OCI-LY1 (cell line): ENCODE data around the gene FAM180A.

Experiments
- H2AFZ ChIP-seq: fragments of 200-600 bp; sonication (generic), shearing (Covaris generic); 2 replicates; pipeline ENCODE4 v1.6.0; 2014; ENCODE audit warnings: antibody characterized with exemption, mild to moderate bottlenecking, low read length
- H3F3A ChIP-seq: fragments of 200-600 bp; sonication (generic), shearing (Covaris generic); 2 replicates; pipeline ENCODE4 v1.6.0; 2014; ENCODE audit warnings: mild to moderate bottlenecking, antibody characterized with exemption, low read length, moderate library complexity; ENCODE audit not compliant: insufficient read depth
- H3K27ac ChIP-seq: fragments of 200-600 bp; sonication (generic); 2 replicates; pipeline ENCODE4 v1.5.1; 2014; ENCODE audit warnings: low read length, mixed run types, mild to moderate bottlenecking, low read depth; ENCODE audit not compliant: poor library complexity, severe bottlenecking
- H3K27me3 ChIP-seq: fragments of 200-600 bp; sonication (generic); 2 replicates; pipeline ENCODE4 v1.6.0; 2014; ENCODE audit warnings: antibody characterized with exemption, mild to moderate bottlenecking, low read length, moderate library complexity; ENCODE audit not compliant: insufficient read depth
- H3K36me3 ChIP-seq: fragments of 200-600 bp; sonication (generic); 2 replicates; pipeline ENCODE4 v1.6.1; 2014; ENCODE audit warnings: mild to moderate bottlenecking, antibody characterized with exemption, low read length, moderate library complexity, mixed read lengths; ENCODE audit not compliant: insufficient read depth
- H3K4me1 ChIP-seq: fragments of 200-600 bp; sonication (generic); 2 replicates; pipeline ENCODE4 v1.5.1; 2014; ENCODE audit warnings: mild to moderate bottlenecking, low read length, moderate library complexity; ENCODE audit not compliant: insufficient read depth, severe bottlenecking
- H3K4me2 ChIP-seq: fragments of 200-600 bp; sonication (generic), shearing (Covaris generic); 2 replicates; pipeline ENCODE4 v1.6.1; 2014; ENCODE audit warnings: low read length
- H3K4me3 ChIP-seq: fragments of 200-600 bp; sonication (generic); 2 replicates; pipeline ENCODE4 v1.5.1; 2014; ENCODE audit warnings: low read length, low read depth, mild to moderate bottlenecking, mixed read lengths; ENCODE audit not compliant: poor library complexity, severe bottlenecking
- H3K79me2 ChIP-seq: fragments of 200-600 bp; shearing (Covaris generic); 2 replicates; pipeline ENCODE4 v1.6.1; 2016; ENCODE audit warnings: mixed run types, low read length, mixed read lengths; ENCODE audit not compliant: insufficient read depth
- H3K9ac ChIP-seq: fragments of 200-600 bp; sonication (generic), shearing (Covaris generic); 2 replicates; pipeline ENCODE4 v1.6.1; 2014; ENCODE audit warnings: mild to moderate bottlenecking, low read length, mixed read lengths
- H3K9me2 ChIP-seq: fragments of 200-600 bp; sonication (generic), shearing (Covaris generic); 2 replicates; pipeline ENCODE4 v1.6.1; 2014; ENCODE audit warnings: low read depth, mild to moderate bottlenecking, low read length, mixed read lengths
- H3K9me3 ChIP-seq: fragments of 200-600 bp; shearing (Covaris generic); 2 replicates; pipeline ENCODE4 v1.6.1; 2014; ENCODE audit warnings: low read length, mixed read lengths
- H4K20me1 ChIP-seq: fragments of 200-600 bp; sonication (generic), shearing (Covaris generic); 2 replicates; pipeline ENCODE4 v1.6.0; 2016; ENCODE audit warnings: mild to moderate bottlenecking, low read length; ENCODE audit not compliant: insufficient read depth
- CTCF ChIP-seq: fragments of 200-600 bp; sonication (generic), shearing (Covaris generic); IDR thresholded peaks from 2 replicates; pipeline ENCODE4 v1.5.1; 2017; ENCODE audit warnings: mild to moderate bottlenecking, antibody characterized with exemption, low read length, moderate library complexity, mixed read lengths
- EZH2 ChIP-seq: fragments of 200-600 bp; sonication (generic), shearing (Covaris generic); IDR thresholded peaks from 2 replicates; pipeline ENCODE4 v1.8.0; 2017; ENCODE audit warnings: borderline replicate concordance, mixed run types, mild to moderate bottlenecking, antibody characterized with exemption, low read length, moderate library complexity, mixed read lengths

The FAM180A gene

GRCh38 chr7:135768467-135768866 is 19.9 kb upstream of the FAM180A start:
- Histone ChIP-seq H3K4me1 (no peaks in the 10 kb centered on the region), H2AFZ (no peak overlapping the region), H3K27ac (no peak overlapping the region), H4K20me1 (no peaks in the 10 kb centered on the region), H3K9me2 (no peaks in the 10 kb centered on the region), H3F3A (no peaks in the 10 kb centered on the region), H3K9me3 (no peaks in the 10 kb centered on the region), H3K27me3 (no peaks in the 10 kb centered on the region), H3K9ac (no peak overlapping the region), H3K36me3 (no peaks in the 10 kb centered on the region), H3K79me2 (no peaks in the 10 kb centered on the region), H3K4me2 (no peak overlapping the region), H3K4me3 (no peak overlapping the region)
- TF ChIP-seq EZH2 (no peak), CTCF (no peak)

GRCh38 chr7:135768064-135768463 is 19.5 kb upstream of the FAM180A start:
- no peak overlapping the region for H3K27ac ChIP-seq
- no peaks in the 10 kb centered on the region for H4K20me1 ChIP-seq
- H3K9me3 ChIP-seq = no peaks in the 10 kb centered on the region
- H3K4me1 ChIP-seq = no peaks in the 10 kb centered on the region
- no peaks in the 10 kb centered on the region for H3K9me2 ChIP-seq
- H2AFZ ChIP-seq = no peak overlapping the region
- no peak overlapping the region for H3K4me3 ChIP-seq
- H3K36me3 ChIP-seq = no peaks in the 10 kb centered on the region
- TF ChIP-seq EZH2 = no peak
- no peak for TF ChIP-seq CTCF
- H3K79me2 ChIP-seq = no peaks in the 10 kb centered on the region
- H3F3A ChIP-seq = no peaks in the 10 kb centered on the region
- no peak overlapping the region for H3K4me2 ChIP-seq
- no peaks in the 10 kb centered on the region for H3K27me3 ChIP-seq
- H3K9ac ChIP-seq = no peak overlapping the region

- Histone ChIP-seq H3K36me3 (no peaks in the 10 kb centered on the region), H3F3A (no peaks in the 10 kb centered on the region), H3K9me2 (no peaks in the 10 kb centered on the region), H2AFZ (no peak overlapping the region), H3K27me3 (no peaks in the 10 kb centered on the region; the same call in 1 of the 2 replicates), H3K4me2 (no peak overlapping the region), H3K4me1 (no peaks in the 10 kb centered on the region), H3K9ac (no peak overlapping the region), H3K79me2 (no peaks in the 10 kb centered on the region), H3K27ac (no peak overlapping the region), H3K9me3 (no peaks in the 10 kb centered on the region), H3K4me3 (no peak overlapping the region), H4K20me1 (no peaks in the 10 kb centered on the region)
- TF ChIP-seq EZH2 = no peak
- TF ChIP-seq CTCF = no peak
Measured at GRCh38 chr7:135763261-135763660, 14.6 kb upstream of the FAM180A start.
